GM23338 (cell line): ENCODE data around the gene DECR2.

Experiments
- CREB1 ChIP-seq: fragments of 250-450 bp; sonication (Bioruptor Pico); IDR thresholded peaks from 2 replicates; pipeline ENCODE4 v1.5.0; 2020; ENCODE audit warnings: low read depth, mild to moderate bottlenecking, moderate library complexity
- CTCF ChIP-seq, 2 experiments: fragments of 200-600 bp in 1 of 2; sonication (generic) in 1 of 2; conservative IDR thresholded peaks; 2 replicates each; pipeline versions ENCODE4 v1.5.1 to v1.6.1; 2016 to 2017; ENCODE audit warnings: antibody characterized with exemption in 2 of 2, low read depth in 2 of 2, mild to moderate bottlenecking in 2 of 2, moderate library complexity in 1 of 2
- EZH2 ChIP-seq: fragments of 200-600 bp; sonication (generic); IDR thresholded peaks from one replicate; pipeline ENCODE4 v1.8.0; 2017; ENCODE audit warnings: antibody characterized with exemption, mild to moderate bottlenecking, low read depth; ENCODE audit not compliant: unreplicated experiment
- JUNB ChIP-seq: IDR thresholded peaks from one replicate; pipeline ENCODE4 v1.6.1; 2016; ENCODE audit warnings: antibody characterized with exemption; ENCODE audit not compliant: unreplicated experiment
- POLR2AphosphoS5 ChIP-seq: IDR thresholded peaks from 2 replicates; pipeline ENCODE4 v1.6.1; 2016; ENCODE audit warnings: antibody characterized with exemption, low read depth
- TF ChIP-seq, protein P1 (sequence below): IDR thresholded peaks from 2 replicates; pipeline ENCODE4 v1.6.1; 2016; ENCODE audit warnings: antibody characterized with exemption

- TF ChIP-seq CTCF (conservative IDR thresholded peaks at IDR 0.05; ENCODE audit: low read depth in 2 of 2) (peak; percentile 22 to 57; a peak in 3 of 4 replicates), EZH2 (no peak), JUNB (no peak), CREB1 (no peak), POLR2AphosphoS5 (peak; percentile 67)
- TF ChIP-seq, protein P1, sequence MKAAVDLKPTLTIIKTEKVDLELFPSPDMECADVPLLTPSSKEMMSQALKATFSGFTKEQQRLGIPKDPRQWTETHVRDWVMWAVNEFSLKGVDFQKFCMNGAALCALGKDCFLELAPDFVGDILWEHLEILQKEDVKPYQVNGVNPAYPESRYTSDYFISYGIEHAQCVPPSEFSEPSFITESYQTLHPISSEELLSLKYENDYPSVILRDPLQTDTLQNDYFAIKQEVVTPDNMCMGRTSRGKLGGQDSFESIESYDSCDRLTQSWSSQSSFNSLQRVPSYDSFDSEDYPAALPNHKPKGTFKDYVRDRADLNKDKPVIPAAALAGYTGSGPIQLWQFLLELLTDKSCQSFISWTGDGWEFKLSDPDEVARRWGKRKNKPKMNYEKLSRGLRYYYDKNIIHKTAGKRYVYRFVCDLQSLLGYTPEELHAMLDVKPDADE, result no peak
Measured at GRCh38 chr16:352547-353403, 48.9 kb upstream of the DECR2 start, which contains the start of gene AXIN1.
